GM19324 (cell line): Measurements from ENCODE around the gene CCDC149.
A peak's percentile ranks its signal among the peaks of the same experiment; 100 is the strongest.

ENCODE experiments used
- ATAC-seq: cut with Tn5 transposase; IDR thresholded peaks from one replicate; pipeline ENCODE4 v1.9.1; 2021; ENCODE audit warnings: mild to moderate bottlenecking, moderate library complexity; ENCODE audit not compliant: unreplicated experiment, low FRiP score

CCDC149 gene

GRCh38 chr4:24781999-24782745 is 130.7 kb downstream of the CCDC149 start:
- ATAC-seq = no peak

GRCh38 chr4:24780936-24781495 is 131.8 kb downstream of the CCDC149 start:
- ATAC-seq = no peak

- no peak for ATAC-seq
These were observed 134.2 kb downstream of the CCDC149 start for GRCh38 chr4:24778464-24779225.

GRCh38 chr4:24777536-24778463 is 135.0 kb downstream of the CCDC149 start:
- no peak for ATAC-seq

- no peak for ATAC-seq
These were observed 137.1 kb downstream of the CCDC149 start for GRCh38 chr4:24775750-24776149.

- ATAC-seq = no peak
These were observed 137.7 kb downstream of the CCDC149 start for GRCh38 chr4:24775032-24775605.

GRCh38 chr4:24774452-24774851 is 138.4 kb downstream of the CCDC149 start:
- no peak for ATAC-seq

- ATAC-seq = no peak
These were observed 139.9 kb downstream of the CCDC149 start for GRCh38 chr4:24772952-24773351.

- ATAC-seq = no peak
These were observed 140.7 kb downstream of the CCDC149 start for GRCh38 chr4:24772061-24772705.

GRCh38 chr4:24771241-24771640 is 141.6 kb downstream of the CCDC149 start:
- no peak for ATAC-seq

- no peak for ATAC-seq
These were observed 142.2 kb downstream of the CCDC149 start for GRCh38 chr4:24770667-24771066.

GRCh38 chr4:24770032-24770584 is 142.7 kb downstream of the CCDC149 start:
- ATAC-seq = peak; percentile 39

GRCh38 chr4:24769571-24769970 is 143.3 kb downstream of the CCDC149 start:
- ATAC-seq = no peak

GRCh38 chr4:24768604-24769003 is 144.2 kb downstream of the CCDC149 start:
- ATAC-seq = peak; percentile 83

- peak; percentile 11 for ATAC-seq
These were observed 144.8 kb downstream of the CCDC149 start for GRCh38 chr4:24768006-24768405.

- no peak for ATAC-seq
These were observed 147.4 kb downstream of the CCDC149 start for GRCh38 chr4:24765376-24765988.

- no peak for ATAC-seq
These were observed 148.5 kb downstream of the CCDC149 start for GRCh38 chr4:24764345-24764744.

GRCh38 chr4:24763631-24764297 is 149.1 kb downstream of the CCDC149 start:
- ATAC-seq = no peak
